HS-5 (cell line): Measurements from ENCODE around the gene TUFM.
A peak's percentile ranks its signal among the peaks of the same experiment; 100 is the strongest.
"Not testable (repeated sequence)": the region's sequence is repeated elsewhere in the genome, so short reads cannot be mapped to it uniquely, and the experiment has no call there.

Source experiments
- DNase-seq: peaks from one replicate; pipeline ENCODE4 v3.0.0-alpha.2; 2012; ENCODE audit warnings: low read depth

TUFM gene

DNA sequence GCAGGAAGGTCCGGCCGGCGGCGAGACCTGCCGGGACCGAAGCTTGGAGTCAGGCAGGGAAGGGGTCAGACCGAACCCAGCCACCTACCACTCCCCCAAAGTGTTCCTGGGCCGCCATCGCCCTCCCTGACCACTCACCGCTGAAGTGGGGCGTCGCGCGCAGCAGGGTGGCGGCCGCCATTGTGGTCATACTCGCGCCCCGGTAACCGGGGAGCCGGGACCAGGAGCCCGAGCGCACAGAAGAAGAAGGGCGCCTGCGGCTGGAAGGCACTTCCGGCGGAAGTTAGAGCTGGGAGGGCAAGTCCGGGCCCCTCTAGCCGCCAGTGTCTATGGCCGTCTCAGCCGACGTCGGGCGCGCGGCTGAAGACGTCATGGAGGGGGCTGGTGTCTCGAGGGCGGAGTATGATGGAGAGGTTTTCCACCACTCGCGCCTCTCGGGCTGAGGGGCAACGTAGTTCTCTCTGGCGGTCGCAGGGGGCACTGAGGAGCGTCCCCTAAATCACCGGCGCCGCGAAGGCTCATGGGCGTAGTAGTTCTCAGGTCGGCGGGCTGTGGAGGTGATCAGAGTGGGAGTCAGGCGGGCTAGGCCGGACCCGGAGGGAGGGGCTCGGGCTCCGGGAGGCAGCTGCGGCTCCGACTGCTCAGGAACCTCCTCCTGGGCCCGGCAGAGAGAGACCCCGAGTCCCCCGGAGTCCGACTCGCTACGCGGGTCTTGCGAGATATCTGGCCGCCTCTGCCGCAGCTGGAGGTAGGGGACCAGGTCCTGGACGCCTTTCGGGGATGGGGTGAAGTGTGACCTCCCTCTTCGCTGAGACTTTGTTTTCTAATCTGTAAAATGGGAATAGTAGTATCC, at the start of gene TUFM:
TSS of gene TUFM (minus strand) at position 269 of the 853 bp plus-strand sequence. CDS start at position 190, 79 bp downstream.
- peak; percentile 92 for DNase-seq

- DNase-seq = no peak
Measured at GRCh38 chr16:28895609-28896008, 49.5 kb upstream of the TUFM start.

GRCh38 chr16:28893291-28893690, 47.1 kb upstream of the TUFM start:
- no peak for DNase-seq

DNA sequence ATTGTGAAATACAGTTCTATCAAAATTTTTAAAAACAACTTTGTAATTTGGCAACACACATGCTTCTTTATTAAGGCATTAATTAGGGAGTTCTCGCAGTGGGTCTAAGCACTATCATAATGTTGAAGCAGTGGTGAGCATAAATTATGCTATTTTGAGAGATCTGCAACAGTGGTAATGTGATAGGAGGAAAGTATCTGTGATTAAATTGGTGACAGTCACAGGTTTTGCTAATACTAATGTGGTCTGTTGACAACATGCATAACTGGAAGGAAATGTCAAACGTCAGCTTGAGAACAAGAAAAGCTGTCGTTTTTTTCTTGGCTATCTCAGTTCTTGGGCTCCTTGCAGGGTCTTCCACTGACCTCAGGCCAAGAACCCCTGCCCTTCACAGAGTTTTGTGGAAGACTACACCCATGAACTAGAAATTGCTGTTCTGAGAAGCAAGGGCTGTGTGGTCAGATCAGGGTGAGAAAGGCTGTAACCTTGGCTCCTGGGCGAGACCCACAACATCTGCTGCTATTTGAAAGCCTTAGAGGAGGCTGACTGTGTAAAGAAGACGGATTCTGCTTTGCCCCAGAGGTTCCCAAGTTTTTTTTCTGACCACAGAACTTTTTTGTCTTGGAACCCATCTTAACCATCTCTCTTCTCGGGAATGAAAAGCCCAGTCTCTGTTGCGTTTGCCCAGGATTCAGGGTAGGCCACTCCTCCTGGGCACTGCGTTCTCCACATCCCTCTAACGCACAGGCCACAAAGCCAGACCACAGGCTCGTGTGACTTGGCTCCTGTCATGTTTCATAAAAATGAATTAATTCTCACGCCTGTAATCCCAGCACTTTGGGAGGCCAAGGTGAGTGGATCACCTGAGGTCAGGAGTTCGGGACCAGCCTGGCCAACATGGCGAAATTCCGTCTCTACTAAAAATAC, 46.1 kb upstream of the TUFM start:
- DNase-seq = no peak

DNA sequence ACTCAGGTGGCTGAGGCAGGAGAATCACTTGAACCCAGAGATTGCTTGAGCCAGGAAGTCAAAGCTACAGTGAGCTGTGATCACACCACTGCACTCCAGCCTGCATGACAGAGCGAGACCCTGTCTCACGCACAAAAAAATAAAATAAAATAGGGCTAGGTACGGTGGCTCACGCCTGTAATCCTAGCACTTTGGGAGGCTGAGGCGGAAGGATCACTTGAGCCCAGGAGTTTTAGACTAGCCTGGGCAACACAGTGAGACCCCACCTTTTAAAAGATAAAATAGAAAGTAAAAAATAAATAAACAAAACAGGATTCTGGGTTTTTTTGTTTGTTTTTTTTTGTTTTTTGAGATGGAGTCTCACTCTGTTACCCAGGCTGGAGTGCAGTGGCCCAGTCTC, 44.2 kb upstream of the TUFM start:
- DNase-seq = not testable (repeated sequence)

DNA sequence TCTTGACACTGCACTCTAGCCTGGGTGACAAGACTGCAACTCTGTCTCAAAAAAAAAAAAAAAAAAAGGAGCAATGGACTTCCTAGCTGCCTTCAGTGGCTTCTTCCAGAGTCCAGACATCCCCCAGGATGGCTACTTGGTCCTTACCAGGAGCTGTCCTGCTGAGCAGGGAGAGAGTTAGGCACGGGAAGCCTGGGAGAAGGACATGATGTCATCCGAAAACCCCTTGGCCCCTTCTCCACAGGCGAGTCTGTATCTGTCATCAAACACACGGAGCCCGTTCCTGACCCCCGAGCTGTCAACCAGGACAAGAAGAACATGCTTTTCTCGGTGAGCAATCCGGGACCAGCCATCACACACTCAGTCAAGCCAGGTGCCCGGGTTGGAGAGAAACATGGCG, 40.8 kb upstream of the TUFM start:
- DNase-seq = no peak

- DNase-seq = no peak
Measured at GRCh38 chr16:28884045-28884444, 37.9 kb upstream of the TUFM start.

GRCh38 chr16:28883221-28883996, 37.3 kb upstream of the TUFM start:
- no peak for DNase-seq

- no peak for DNase-seq
Measured at GRCh38 chr16:28882551-28883160, 36.5 kb upstream of the TUFM start.

- DNase-seq = not testable (repeated sequence)
Measured at GRCh38 chr16:28881565-28881964, 35.4 kb upstream of the TUFM start.

GRCh38 chr16:28880955-28881354, 34.8 kb upstream of the TUFM start:
- DNase-seq = no peak

DNA sequence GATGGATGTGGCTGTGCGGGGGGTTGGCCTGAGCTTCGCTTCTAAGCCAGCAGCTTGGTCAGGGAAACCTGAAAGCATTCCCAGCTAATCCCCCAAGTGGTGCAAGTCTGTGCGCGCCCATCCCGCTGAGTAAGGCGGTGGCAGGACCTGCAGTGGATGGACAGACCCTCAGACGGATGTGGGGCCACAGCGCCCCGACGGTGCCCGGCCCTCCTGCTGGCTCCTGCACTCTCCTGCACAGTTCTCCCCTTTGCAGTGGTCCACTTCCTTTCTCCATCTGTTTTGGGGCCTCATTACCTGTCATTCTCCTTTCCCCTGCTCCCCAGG, 34.4 kb upstream of the TUFM start:
- DNase-seq = no peak

DNA sequence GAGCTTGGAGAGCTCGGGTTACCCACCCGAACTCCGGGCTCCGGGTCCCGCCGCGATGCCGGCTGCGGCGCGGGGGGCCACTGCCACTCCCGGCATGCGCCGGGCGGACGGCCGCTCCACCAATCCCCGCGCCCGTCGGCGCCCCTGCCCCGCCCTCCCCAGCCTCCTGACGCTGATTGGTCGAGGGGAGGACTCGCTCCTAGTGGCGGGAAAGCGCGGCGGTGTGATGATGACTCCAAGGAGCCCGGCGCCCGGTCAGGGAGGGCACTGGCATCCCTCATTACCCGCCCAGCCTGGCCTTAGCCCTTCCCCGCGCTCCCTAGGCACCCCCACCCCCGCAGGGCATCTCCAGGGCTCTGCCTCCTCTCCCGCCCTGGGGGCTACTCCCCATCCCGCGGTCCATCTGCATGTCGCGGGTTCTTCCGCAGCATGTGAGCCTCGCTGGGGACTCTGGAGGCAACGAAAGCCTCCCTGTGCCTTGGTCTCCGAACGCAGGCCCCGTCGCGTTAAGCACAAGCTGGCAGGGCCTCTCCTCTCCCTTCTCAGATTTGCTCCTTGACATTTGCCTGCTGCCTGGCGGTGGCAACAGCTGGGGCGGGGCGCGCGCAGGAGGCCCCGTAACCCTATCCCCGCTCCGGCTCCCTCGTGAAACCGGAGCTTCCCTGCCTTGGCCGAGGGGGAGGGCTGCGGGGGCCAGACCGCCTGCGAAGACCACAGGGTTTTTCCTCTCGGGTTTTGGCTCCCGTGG, 33.9 kb upstream of the TUFM start:
- DNase-seq = peak; percentile 68

DNA sequence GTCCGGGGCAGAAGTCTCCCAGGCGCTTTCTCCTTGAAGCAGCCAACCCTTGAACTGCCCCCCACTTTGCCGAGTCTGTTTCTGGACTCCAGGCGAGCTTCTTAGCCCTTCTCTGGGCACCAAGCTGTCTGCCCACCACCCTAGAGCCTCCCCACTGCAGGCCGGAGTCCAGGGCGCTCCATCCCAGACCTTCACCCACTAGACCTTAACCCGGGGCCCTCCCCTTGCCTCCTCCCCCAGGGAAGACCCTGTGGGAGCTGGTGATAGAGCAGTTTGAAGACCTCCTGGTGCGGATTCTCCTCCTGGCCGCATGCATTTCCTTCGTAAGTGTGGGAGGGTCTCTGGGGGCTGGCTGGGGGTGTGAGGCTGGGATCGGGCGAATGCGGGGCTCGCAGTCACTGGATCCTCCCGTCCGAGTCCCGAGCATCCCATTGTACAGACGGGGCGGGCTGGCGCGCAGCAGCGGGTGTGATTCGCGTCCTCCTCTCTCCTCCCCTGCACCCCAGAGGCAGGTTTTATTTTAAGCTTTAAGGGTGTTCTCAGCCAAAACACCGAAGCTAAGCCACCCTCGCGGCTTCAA, 33.2 kb upstream of the TUFM start:
- no peak for DNase-seq

GRCh38 chr16:28878083-28878926, 32.2 kb upstream of the TUFM start, which contains the start of gene ATP2A1:
Gene ATP2A1, plus strand, starts transcription at chr16:28878488. Its CDS starts 184 bp downstream, at chr16:28878672.
- no peak for DNase-seq

DNA sequence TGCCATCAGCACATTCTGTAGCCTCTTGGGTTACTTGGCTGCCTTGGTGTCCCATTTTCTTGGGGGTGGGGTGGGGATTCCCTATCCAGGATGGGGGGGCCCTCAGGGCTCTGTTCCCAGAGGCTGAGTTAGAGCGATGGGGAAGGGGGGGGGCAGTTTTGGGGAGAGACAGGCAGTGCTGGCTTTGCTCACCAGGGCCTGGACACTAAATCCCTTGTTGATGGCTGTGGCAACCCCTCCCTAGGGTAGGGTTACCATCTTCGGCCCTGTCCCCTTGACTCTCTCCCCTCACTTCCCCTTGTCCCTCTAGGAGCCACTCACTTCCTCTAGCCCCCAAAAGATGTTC, 31.5 kb upstream of the TUFM start:
- no peak for DNase-seq

DNA sequence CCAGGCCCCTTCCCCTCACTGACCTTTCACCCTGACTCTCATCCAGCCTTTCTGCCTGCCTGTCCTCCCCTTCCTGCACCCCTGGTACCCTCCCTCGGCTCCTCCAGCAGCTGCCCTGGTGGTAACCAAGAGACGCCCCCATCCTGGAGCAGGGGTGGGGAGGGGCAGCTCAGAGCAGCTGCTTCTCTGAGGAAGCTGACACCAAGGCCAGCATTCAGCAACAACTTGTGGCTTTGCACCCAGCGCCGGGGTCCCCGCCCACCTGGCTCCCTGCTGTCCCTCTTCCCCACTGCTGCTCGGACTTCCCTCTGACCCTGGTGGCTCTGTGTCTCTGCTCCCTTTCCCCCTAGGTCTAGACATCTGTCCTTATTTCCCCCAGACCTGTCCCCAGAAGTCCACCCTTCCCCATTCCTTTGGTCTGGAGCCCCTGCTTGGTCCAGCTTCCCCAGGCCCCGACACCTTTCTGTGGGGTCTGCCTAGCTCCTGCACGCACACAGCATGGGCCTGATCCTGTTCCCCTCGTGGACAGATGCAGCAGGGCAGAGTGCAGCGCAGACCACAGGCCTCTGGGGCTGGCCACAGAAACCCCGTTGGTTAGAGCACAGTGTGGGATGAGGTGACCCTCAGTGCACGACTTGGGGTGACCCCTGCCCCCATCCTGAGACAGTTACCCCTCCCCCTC, 31.0 kb upstream of the TUFM start:
- DNase-seq = no peak

DNA sequence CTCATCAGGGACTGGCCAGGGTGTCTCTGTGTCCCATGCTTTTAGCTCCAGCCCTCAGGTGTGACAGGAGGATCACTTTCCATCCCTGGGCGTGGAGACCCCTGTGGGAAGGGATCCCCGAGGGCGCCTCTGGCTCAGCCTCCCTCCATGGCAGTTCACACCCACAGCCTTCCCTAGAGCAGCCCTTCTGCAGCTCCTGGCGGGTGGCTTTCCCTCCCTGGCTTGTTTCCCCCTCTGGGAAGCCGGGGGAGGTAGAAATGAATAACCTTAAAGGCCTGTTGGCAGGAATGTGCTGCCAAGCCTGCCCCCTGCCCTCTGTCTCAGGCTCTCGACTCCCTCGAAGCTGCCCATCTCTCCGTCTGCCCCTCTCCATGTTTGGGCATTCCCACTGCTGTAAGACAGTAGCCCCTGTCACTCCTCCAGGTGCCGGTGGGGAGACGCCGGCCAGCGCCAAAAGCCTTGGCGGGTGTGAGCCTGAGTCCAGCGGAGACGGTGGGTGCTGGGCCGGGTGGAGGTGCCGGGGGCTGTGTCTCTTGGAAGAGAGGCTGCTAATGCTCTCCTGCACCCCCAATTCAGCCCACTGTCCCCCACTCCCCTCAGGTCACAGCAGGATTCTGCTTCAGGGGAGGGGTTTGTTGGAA, 30.0 kb upstream of the TUFM start:
- DNase-seq = no peak
